GM19240 (cell line): ENCODE data around the gene ZMYM2.
A peak's percentile ranks its signal among the peaks of the same experiment; 100 is the strongest.
"Not testable (repeated sequence)": the region's sequence is repeated elsewhere in the genome, so short reads cannot be mapped to it uniquely, and the experiment has no call there.

Experiments
- DNase-seq: peaks from one replicate; pipeline ENCODE4 v3.0.0; 2011; ENCODE audit warnings: low spot score; ENCODE audit not compliant: insufficient read length

Gene ZMYM2

DNA sequence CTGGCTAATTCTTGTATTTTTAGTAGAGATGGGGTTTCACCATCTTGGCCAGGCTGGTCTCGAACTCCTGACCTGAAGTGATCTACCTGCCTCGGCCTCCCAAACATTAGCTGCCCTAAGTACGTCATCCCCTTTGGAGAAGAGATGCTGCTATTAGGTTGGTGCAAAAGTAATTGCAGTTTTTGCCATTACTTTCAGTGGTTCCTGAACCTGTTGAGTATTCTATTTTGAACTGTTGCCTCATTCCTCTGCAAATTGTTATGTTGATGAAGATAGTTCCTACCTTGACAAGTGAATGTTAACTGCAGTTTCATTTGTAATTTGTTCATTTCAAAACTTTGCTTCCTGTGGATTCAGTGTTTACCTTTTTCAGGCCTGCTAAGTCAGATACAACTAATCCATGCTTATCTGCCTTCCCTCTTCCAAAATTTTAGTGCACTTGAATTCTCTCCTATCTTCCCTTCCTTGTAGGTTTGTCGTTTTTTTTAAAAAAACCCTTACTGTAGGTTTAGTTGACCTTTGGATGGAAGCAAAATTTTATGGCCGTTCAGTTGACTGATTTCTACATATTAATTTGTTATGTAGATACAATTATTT lies 24.0 kb downstream of the ZMYM2 start:
- no peak for DNase-seq

DNA sequence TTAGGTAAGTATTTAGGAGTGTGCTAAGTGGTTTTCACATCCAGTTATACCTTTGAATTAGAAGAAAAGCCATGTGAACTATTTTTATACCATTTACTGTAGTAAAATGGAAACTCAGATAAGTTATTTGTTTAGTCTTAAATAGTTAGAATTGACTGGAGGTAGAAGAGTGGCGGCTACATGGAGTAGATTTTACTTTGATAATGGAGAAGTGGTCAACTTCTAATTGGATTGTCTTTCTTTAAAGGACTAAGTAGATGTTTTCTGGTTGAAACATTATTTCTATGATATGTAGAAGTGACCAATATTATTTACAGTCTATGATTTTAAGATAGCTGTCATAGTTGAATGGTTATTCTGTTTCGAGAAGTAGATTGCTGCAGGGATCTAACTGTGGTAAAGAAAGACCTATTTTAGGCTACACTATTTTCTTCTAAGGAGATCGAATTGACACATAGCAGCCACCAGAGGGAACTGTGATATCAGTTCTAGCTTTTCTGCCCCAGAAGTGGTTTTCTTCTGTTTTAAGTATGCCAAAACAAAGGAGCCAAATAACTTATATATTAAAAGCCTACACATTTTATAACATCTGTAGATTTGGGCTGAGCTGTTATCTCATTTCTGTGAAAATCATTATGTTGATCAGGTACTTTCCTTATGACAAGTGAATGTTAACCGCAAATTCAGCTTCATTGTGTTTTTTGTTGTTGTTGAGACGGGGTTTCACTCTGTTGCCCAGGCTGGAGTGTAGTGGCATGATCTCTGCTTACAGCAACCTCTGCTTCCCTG lies 26.1 kb downstream of the ZMYM2 start:
- peak; percentile 14 for DNase-seq

- no peak for DNase-seq
Observed at GRCh38 chr13:19985219-19985556, 26.7 kb downstream of the ZMYM2 start.

DNA sequence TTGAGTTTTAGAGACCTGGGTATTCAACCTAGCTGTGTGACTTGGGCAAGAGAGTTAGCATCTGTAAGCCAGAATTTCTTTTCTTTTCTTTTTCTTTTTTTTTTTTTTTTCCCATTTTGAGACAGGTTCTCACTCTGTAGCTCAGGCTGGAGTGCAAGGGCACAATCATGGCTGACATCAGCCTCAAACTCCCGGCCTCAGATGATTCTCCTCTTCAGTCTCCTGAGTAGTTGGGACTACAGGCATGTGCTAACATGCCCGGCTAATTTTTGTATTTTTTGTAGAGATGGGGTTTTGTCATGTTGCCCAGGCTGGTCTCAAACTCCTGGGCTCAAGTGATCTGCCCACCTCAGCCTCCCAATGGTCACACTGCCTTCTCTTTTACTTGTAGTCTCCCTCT lies 33.0 kb downstream of the ZMYM2 start:
- no peak for DNase-seq

GRCh38 chr13:19993024-19993423 lies 34.5 kb downstream of the ZMYM2 start:
- DNase-seq: no peak

- no peak for DNase-seq
Observed at GRCh38 chr13:19998960-19999359, 40.4 kb downstream of the ZMYM2 start.

DNA sequence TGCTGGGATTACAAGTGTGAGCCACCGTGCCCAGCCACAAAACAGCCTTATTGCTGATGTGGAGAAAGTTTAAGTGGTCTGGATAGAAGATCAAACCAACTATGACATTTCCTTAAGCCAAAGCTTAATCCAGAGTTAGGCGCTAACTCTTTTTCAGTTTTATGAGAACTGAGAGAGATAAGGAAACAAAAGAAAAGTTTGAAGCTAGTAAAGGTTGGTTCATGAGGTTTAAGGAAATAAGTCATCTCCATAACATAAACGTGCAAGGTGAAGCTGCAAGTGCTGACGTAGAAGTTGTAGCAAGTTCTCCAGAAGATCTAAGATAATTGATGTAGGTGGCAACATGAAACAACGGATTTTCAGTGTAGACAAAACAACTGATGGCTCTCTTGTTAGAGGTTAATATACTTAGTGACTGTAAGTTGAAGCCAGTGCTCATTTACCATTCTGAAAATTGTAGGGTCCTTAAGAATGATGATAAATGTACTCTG lies 41.6 kb downstream of the ZMYM2 start:
- no peak for DNase-seq

GRCh38 chr13:20001366-20002190 lies 43.1 kb downstream of the ZMYM2 start:
- DNase-seq: no peak

DNA sequence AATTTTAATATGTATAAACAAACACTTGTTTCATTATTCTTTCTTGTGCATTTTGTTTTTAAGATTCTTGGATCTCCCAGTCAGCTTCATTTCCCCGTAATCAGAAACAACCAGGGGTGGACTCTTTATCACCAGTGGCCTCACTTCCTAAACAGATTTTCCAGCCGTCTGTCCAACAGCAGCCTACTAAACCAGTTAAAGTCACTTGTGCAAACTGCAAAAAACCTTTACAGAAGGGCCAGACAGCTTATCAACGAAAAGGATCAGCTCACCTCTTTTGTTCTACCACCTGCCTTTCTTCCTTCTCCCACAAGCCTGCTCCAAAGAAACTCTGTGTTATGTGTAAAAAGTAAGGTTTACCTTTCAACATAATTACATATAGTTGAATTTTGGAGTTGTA lies 44.3 kb downstream of the ZMYM2 start:
- no peak for DNase-seq

GRCh38 chr13:20006206-20006605 lies 47.7 kb downstream of the ZMYM2 start:
- no peak for DNase-seq

DNA sequence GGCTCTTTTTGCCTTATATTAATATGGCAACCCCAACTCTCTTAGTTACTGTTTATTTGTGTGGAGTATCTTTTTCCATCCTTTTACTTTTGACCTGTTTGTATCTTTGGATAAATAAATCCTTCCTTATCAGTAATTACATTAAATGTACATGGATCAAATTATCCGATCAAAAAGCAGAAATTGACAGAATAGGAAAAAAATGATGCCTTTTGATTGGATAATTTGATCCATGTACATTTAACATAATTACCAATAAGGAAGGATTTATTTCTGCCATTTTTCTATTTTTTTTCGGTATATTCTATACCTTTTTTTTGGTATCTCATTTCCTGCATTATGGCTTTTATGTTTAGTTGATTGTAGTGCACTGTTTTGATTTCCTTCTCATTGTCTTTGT lies 57.2 kb downstream of the ZMYM2 start:
- DNase-seq: no peak

DNA sequence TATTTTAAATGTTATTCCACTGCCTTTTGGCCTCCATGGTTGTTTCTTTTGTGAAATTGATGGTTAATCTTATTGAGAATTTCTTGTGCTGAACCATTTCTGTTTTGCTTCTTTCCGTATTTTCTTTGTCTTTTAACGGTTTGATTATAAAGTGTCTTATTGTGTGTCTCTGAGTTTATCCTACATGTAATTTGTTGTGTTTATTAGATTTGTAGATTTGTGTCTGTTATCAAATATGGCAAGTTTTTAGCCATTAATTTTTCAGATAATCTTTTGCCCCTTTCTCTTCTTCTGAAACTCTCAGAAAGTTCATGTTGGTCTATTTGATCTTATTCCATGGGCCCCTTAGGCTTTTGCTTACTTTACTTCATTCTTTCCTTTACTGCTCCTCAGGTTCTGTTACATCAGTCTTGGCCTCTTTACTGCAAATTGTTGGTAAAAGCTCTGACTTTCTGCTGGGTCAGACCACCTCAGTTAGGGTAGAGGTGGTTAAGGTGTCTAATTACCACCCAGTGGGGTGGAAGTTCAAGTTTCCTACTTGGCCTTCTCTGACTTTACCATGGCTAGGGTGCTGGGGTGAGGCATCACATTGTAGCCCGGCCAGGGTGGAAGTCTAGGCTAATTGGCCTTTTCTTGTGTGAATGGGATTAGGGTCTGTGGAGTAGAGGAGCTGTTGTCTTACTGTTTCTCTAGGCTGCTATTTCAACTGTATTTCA lies 58.3 kb downstream of the ZMYM2 start:
- DNase-seq: no peak

DNA sequence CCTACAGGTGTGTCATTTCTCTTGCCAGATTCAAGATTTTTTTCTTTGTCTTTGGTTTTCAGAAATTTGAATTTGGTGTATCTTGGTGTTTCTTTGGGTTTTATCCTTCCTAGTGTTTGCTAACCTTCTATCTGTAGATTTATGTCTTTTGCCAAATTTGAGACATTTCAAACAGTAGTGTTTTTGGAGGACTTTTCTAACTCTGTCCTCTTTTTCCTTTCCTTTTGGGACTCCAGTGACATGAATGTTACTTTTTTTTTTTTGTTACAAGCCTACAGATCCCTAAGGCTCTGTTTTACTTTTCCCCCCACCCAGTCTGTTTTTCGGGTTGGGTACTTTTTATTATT lies 58.8 kb downstream of the ZMYM2 start:
- DNase-seq: no peak

GRCh38 chr13:20019043-20019442 lies 60.5 kb downstream of the ZMYM2 start:
- no peak for DNase-seq

GRCh38 chr13:20024702-20025101 lies 66.2 kb downstream of the ZMYM2 start:
- DNase-seq: no peak

DNA sequence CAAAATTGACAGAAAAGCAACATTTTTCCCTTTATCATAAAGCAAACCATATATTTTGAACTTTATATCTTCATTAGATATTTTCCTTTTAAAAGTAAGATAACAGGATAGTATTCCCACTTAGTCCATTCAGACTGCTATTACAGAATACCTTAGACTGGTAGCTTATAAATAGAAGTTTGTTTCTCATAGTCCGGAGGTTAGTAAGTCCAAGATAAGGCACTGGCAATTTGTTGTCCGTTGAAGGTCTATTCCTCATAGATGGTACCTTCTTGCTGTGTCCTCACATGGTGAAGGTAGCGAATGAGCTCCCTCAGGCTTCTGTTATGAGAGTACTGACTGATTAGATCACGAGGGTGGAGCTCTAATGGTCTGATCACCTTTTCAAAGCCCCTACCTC lies 70.4 kb downstream of the ZMYM2 start:
- no peak for DNase-seq

GRCh38 chr13:20033486-20033885 lies 75.0 kb downstream of the ZMYM2 start:
- DNase-seq: no peak

DNA sequence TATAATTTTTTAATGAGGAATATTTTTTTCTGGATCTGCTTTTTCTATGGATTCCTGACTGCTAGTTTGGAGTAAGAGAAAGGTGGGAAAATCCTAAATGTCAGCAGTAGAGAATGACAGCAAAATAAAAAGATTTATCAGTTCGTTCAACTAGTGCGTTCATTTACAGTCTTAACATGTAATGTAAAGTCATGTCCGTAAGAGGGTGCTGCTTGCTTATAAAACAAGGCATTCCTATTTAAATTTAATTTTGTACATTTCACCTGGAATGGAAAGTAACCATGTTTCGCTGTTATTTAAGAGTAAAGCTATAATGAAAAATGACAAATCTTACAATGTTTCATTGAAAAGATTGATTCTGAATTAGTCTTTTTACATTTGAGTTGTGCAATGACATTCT lies 76.6 kb downstream of the ZMYM2 start:
- no peak for DNase-seq

GRCh38 chr13:20037908-20038307 lies 79.4 kb downstream of the ZMYM2 start:
- no peak for DNase-seq

DNA sequence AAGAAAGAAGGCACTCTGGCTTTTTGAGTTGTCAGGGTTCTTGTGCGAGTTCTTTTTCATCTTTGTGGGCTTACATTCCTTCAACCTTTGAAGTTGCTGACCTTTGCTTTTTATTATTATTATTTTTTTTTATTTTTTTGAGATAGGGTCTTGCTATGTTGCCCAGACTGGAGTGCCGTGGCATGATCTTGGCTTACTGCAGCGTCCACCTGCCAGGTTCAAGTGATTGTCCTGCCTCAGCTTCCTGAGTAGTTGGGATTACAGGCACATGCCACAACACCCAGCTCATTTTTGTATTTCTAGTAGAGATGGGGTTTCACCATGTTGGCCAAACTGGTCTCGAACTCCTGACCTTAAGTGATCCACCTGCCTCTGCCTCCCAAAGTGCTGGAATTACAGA lies 84.1 kb downstream of the ZMYM2 start:
- DNase-seq: not testable (repeated sequence)

DNA sequence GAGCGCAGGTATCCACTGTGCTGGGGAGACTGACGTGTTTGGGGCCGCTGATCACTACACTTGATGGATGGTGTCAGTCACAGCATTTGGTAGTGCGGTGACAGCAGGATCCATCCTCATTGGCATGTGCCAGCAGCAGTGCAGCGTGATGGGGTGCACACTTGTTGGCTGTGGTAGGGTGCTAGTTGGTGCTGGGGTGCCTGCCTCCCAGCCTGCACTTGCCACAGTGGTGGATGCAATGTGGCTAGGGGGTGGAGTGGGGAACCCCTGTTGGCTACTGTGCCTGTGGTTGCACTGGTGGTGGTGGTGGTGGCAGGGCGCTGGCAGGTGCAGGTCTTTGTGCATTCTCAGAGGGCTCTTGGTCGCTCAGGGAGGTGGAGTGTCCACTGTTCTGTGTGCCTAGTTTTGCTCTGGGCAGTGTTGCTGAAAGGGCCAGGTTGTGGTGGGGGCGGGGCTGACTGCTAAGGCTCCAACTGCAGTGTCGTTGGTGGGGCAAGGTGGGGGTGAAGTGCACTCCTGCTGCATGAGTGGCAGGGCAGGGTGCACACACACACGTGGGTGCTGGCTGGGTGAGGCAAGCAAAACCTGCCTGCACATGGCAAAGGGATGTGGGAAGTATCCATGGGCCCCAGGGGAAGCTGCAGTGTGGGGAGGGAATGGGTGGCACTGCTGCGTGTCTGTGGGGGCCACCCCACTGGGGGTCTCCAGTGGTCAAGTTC lies 84.8 kb downstream of the ZMYM2 start:
- DNase-seq: no peak
